Epithelial cell of esophagus (primary cell): ENCODE measurements around the gene TRIO.

Source experiments
- DNase-seq: peaks from one replicate; pipeline ENCODE4 v3.0.0; 2010; ENCODE audit warnings: low read depth
- H3K4me3 ChIP-seq: 2 replicates; pipeline ENCODE4 v1.5.1; 2011; ENCODE audit warnings: mild to moderate bottlenecking, low read length, control low read depth
- TF ChIP-seq, protein P1 (sequence below): IDR thresholded peaks from 2 replicates; pipeline ENCODE4 v1.5.1; 2011; ENCODE audit warnings: low read depth, mild to moderate bottlenecking, low read length, control low read depth, inconsistent platforms; ENCODE audit not compliant: insufficient read depth; ENCODE audit errors: missing control alignments

The TRIO gene

GRCh38 chr5:14138608-14139540 lies 4.3 kb upstream of the TRIO start:
- no peak for DNase-seq
- TF ChIP-seq, protein P1, sequence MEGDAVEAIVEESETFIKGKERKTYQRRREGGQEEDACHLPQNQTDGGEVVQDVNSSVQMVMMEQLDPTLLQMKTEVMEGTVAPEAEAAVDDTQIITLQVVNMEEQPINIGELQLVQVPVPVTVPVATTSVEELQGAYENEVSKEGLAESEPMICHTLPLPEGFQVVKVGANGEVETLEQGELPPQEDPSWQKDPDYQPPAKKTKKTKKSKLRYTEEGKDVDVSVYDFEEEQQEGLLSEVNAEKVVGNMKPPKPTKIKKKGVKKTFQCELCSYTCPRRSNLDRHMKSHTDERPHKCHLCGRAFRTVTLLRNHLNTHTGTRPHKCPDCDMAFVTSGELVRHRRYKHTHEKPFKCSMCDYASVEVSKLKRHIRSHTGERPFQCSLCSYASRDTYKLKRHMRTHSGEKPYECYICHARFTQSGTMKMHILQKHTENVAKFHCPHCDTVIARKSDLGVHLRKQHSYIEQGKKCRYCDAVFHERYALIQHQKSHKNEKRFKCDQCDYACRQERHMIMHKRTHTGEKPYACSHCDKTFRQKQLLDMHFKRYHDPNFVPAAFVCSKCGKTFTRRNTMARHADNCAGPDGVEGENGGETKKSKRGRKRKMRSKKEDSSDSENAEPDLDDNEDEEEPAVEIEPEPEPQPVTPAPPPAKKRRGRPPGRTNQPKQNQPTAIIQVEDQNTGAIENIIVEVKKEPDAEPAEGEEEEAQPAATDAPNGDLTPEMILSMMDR = no peak
- H3K4me3 ChIP-seq = no peak overlapping the region

GRCh38 chr5:14141764-14142163 lies 1.4 kb upstream of the TRIO start:
- H3K4me3 ChIP-seq = no peak overlapping the region
- DNase-seq = no peak
- TF ChIP-seq, protein P1 = no peak

DNA sequence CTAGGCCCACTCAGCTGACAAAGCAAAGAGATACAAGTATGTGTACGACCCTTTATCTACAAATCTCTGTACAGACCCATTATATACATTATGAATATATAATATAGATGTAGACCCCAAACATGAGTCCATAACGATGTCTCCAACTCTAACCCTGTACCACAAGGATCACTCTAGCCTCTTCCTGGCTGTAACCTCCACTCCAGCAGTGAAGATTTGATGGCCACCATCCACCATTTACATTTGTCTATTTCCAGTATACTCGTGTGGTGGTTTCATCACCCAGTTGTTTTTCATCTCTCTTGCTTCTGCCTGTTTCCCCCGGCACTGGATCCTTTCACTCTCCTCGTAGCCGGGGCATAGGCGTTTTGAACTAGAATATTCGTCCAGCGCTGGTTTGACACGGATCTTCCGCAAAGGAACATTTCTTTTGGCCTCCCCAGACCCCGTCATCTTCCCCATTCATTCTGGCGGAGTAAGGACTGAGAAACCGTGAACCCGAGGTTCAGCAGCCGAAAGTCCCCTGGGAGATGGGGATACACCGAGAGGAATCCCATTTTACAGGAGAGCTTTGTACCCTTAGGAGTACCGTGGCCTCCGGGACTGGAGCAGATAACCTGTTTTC lies 828 bp upstream of the TRIO start:
- no peak for DNase-seq
- peak overlapping the region; percentile 62 for H3K4me3 ChIP-seq

DNA sequence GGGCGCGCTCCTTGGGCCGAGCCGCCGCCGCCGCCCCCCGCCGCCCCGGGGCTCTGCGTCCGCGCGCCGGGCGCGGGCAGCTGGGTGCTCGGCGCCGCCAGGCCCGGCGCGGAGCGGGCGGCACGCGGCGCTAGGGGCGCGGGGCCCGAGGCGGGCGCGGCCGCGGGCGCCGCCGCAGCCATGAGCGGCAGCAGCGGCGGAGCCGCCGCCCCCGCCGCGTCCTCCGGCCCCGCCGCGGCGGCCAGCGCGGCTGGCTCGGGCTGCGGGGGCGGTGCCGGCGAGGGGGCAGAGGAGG lies 351 bp downstream of the TRIO start:
- peak overlapping the region; percentile 88 for H3K4me3 ChIP-seq
- DNase-seq = no peak
- TF ChIP-seq, protein P1 = no peak

More for the DNA sequence above, 828 bp upstream of the TRIO start:
- TF ChIP-seq, protein P1 = no peak

- peak overlapping the region; percentile 88 for H3K4me3 ChIP-seq
- TF ChIP-seq, protein P1 = no peak
- DNase-seq = peak; percentile 46
Measured at GRCh38 chr5:14143841-14144585, 871 bp downstream of the TRIO start.

- TF ChIP-seq, protein P1 = peak; percentile 13
- peak overlapping the region; percentile 88 for H3K4me3 ChIP-seq
- DNase-seq = peak; percentile 86
Measured at GRCh38 chr5:14144586-14145434, 1.7 kb downstream of the TRIO start.
